Stomach (tissue), 9 donors: ENCODE data around the gene LIPG. TPM values are rescaled to one million over a fixed set of nuclear protein-coding genes. Genes with fewer than 3 reads are reported as not detected.

Experiments used
- DNase-seq, 2 donors: peaks; one replicate each; pipeline versions ENCODE4 v3.0.0 to v3.0.0-alpha.2; 2013 to 2019
- H3K27ac ChIP-seq, 5 donors: fragments of 200-600 bp in 4 of 5; sonication (generic) in 4 of 5; one replicate each; pipeline ENCODE4 v1.5.1; 2013 to 2019; ENCODE audit warnings: mild to moderate bottlenecking in 1 of 5, moderate library complexity in 1 of 5
- H3K27me3 ChIP-seq, 3 donors: fragments of 200-600 bp; sonication (generic); one replicate each; pipeline ENCODE4 v1.5.1; 2017 to 2019; ENCODE audit warnings: mixed run types in 1 of 3
- H3K36me3 ChIP-seq, 4 donors: fragments of 200-600 bp; sonication (generic); 1 replicate in 3 of 4; 2 replicates in 1 of 4; pipeline ENCODE4 v1.5.1; 2016 to 2019
- H3K4me1 ChIP-seq, 4 donors: fragments of 200-600 bp; sonication (generic); one replicate each; pipeline ENCODE4 v1.5.1; 2016 to 2019
- H3K4me3 ChIP-seq, 4 donors: fragments of 200-600 bp; sonication (generic) in 3 of 4; one replicate each; pipeline ENCODE4 v1.5.1; 2016 to 2019; ENCODE audit warnings: mild to moderate bottlenecking in 1 of 4
- H3K9me3 ChIP-seq, 4 donors: fragments of 200-600 bp; sonication (generic); one replicate each; pipeline ENCODE4 v1.5.1; 2016 to 2019
- EP300 ChIP-seq: sonication (generic); formaldehyde crosslinking; IDR thresholded peaks from one replicate; pipeline ENCODE4 v1.6.1; 2017; ENCODE audit warnings: antibody characterized with exemption
- POLR2A ChIP-seq, 4 donors: fragments of 450-650 bp; IDR thresholded peaks; one replicate each; pipeline ENCODE4 v1.6.1; 2016; ENCODE audit warnings: antibody characterized with exemption in 4 of 4, control low read depth in 2 of 4, mild to moderate bottlenecking in 1 of 4, moderate library complexity in 1 of 4
- POLR2AphosphoS5 ChIP-seq, 3 donors: sonication (generic); formaldehyde crosslinking; IDR thresholded peaks; one replicate each; pipeline ENCODE4 v1.6.1; 2016; ENCODE audit warnings: antibody characterized with exemption in 3 of 3
- WGBS, 5 donors: extraction: QIAGEN DNeasy Blood & Tissue Kit in 3 of 5; methylation state at CpG; one replicate each; pipeline versions ENCODE4 v1.1.5 to v1.1.7; 2013 to 2018; 5-methylcytosine and 5-hydroxymethylcytosine counted together
- intact Hi-C: fragments of 100-400 bp; cut with DNase I; formaldehyde crosslinking; loops from one replicate; pipeline ENCODE4 v1.15.1; 2023; ENCODE audit warnings: low total_unique reads
- polyA plus RNA-seq, 3 donors: library from polyadenylated mRNA; stranded (reverse); fragments of 200-250 nt; gene quantifications; one replicate each; pipeline ENCODE4 v1.2.3, GENCODE V29; 2013
- total RNA-seq, 5 donors: library from RNA; depleted of rRNA; stranded (reverse); fragments of >200 nt; gene quantifications; one replicate each; pipeline versions ENCODE4 v1.1.0 to v1.2.3, GENCODE V29; 2014 to 2016
- TF ChIP-seq, protein P1 (sequence below), 7 experiments: fragments of 450-650 bp in 4 of 7; fragments of 200-600 bp in 3 of 7; sonication (generic) in 3 of 7; IDR thresholded peaks; one replicate each; pipeline ENCODE4 v1.5.1; 2016 to 2019; ENCODE audit warnings: antibody characterized with exemption in 7 of 7, control low read depth in 2 of 7, mild to moderate bottlenecking in 1 of 7
- donor health status: healthy with polysubstance abuse.
- donor health status: Bipolar disorder and iron deficiency.
- donor health status: healthy.

The LIPG gene
- total and polyA plus RNA-seq, 8 donors: 0.76 to 6.2 (median 3.2) TPM

DNA sequence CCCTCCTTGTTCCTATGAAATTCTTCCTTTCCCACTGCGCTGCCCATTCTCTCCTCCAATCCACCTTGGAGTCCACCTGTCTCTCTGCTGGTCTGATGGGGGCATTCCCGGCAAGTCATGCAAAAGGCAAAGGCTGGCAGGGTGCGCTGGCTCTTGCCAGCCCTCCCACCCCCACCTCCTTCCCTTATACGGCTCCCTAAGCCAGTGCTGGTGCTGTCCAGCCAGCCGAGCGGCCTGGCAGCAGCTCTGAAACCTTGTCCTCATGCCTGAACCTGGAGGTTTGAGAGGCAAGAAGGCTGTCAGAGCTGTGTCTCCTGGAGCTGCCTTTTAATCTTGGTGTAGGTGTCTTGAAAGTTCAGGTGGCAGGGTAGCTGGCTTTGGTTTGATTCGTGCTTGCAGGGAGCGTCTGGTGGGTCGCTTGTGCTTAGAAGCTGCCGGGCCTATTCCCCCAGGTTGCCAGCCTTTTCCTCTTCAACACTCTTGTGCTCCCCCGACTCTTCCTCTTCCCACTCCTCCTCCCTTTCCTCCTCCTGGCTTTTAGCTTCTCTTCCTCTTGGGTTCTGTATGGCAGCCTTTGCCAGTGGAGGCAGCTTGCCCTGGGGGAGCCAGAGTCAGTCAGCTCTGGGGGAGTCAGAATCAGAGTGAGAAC is 748 bp downstream of the LIPG start:
- Histone ChIP-seq H3K4me3 (peak overlapping the region; percentile 44 to 52 (median 48)), H3K27ac (no peak overlapping the region), H3K27me3 (peaks cover 0 to 50% (median 37%) of the 10 kb centered on the region in 3 donors), H3K9me3 (no peaks in the 10 kb centered on the region), H3K4me1 (peaks cover 34 to 61% (median 44%) of the 10 kb centered on the region in 4 donors), H3K36me3 (no peaks in the 10 kb centered on the region)
- WGBS, 5 donors: 42 to 56% (median 47%) methylated on average over 9 to 11 of the region's 11 CpGs
- DNase-seq: peak in 1 of 2 donors; percentile 57
- TF ChIP-seq POLR2AphosphoS5 (IDR thresholded peaks at IDR 0.05) (no peak), EP300 (no peak), POLR2A (IDR thresholded peaks at IDR 0.05) (no peak)
- TF ChIP-seq, protein P1, sequence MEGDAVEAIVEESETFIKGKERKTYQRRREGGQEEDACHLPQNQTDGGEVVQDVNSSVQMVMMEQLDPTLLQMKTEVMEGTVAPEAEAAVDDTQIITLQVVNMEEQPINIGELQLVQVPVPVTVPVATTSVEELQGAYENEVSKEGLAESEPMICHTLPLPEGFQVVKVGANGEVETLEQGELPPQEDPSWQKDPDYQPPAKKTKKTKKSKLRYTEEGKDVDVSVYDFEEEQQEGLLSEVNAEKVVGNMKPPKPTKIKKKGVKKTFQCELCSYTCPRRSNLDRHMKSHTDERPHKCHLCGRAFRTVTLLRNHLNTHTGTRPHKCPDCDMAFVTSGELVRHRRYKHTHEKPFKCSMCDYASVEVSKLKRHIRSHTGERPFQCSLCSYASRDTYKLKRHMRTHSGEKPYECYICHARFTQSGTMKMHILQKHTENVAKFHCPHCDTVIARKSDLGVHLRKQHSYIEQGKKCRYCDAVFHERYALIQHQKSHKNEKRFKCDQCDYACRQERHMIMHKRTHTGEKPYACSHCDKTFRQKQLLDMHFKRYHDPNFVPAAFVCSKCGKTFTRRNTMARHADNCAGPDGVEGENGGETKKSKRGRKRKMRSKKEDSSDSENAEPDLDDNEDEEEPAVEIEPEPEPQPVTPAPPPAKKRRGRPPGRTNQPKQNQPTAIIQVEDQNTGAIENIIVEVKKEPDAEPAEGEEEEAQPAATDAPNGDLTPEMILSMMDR (IDR thresholded peaks at IDR 0.05): no peak
- intact Hi-C loops: loop anchor here (10.0 kb wide), 1 partner anchor 202 kb away; no protein-coding TSS in a partner anchor

DNA sequence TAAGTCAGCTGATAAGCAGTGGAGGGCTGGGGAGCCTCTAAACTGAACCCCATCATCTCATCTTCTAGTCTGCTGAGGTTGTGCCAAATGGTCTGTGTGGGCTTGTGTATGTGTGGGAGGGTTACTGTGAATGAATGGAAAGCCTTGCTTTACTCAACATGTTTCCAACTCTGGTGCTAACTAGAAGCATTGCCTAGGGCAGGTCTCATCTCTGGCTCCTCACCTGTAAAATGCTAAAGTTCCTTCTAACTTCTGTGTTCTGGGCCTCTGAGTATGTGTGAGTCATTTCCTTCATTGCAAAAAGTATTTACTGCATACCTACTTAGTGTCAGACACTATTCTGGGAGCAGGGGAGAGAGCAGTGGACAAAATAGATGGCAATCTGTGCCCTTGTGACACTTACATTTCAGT is 1.3 kb downstream of the LIPG start:
- H3K27ac ChIP-seq: no peak overlapping the region
- TF ChIP-seq POLR2AphosphoS5 (IDR thresholded peaks at IDR 0.05): no peak
- no peak for TF ChIP-seq EP300
- TF ChIP-seq, protein P1 (IDR thresholded peaks at IDR 0.05): no peak
- TF ChIP-seq POLR2A (IDR thresholded peaks at IDR 0.05): no peak
- peak overlapping the region in 2 of 4 donors; percentile 2 to 52 for H3K4me3 ChIP-seq
- no peak for DNase-seq
- peaks cover 34 to 61% (median 44%) of the 10 kb centered on the region in 4 donors for H3K4me1 ChIP-seq
- peaks cover 0 to 50% (median 37%) of the 10 kb centered on the region in 3 donors for H3K27me3 ChIP-seq
- H3K36me3 ChIP-seq: no peaks in the 10 kb centered on the region
- intact Hi-C loops: loop anchor here (10.0 kb wide), 1 partner anchor 202 kb away; no protein-coding TSS in a partner anchor
- H3K9me3 ChIP-seq: no peaks in the 10 kb centered on the region

- H3K36me3 ChIP-seq: peaks cover 0 to 2% (median 0%) of the 10 kb centered on the region in 4 donors
- intact Hi-C loops: loop anchor here (10.0 kb wide), 1 partner anchor 201 kb away; no protein-coding TSS in a partner anchor
- peaks cover 0 to 50% (median 37%) of the 10 kb centered on the region in 3 donors for H3K27me3 ChIP-seq
- DNase-seq: no peak
- H3K4me3 ChIP-seq: peak overlapping the region in 1 of 4 donors; percentile 20
- WGBS, 5 donors: 79 to 90% (median 83%) methylated on average over 8 of the region's 8 CpGs
- H3K27ac ChIP-seq: no peak overlapping the region
- H3K4me1 ChIP-seq: peaks cover 34 to 61% (median 44%) of the 10 kb centered on the region in 4 donors
- TF ChIP-seq POLR2AphosphoS5 (IDR thresholded peaks at IDR 0.05) (no peak), EP300 (no peak)
- H3K9me3 ChIP-seq: no peaks in the 10 kb centered on the region
Observed at GRCh38 chr18:49563701-49564517, 2.1 kb downstream of the LIPG start.

DNA sequence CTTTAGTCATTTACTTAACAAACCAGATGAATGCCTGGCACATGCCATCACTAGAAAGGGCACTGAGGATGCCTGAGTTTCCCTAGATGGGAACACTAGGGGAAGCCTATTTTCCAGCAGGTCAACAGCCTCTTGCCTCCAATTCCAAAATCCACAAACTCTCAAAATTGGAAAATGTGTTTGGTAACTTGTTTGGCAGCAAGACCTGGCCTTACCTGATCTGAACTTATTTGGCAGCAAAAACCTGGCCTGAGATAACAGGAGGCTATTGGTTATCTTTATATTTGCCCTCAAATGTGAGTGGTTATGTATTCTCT is 2.6 kb downstream of the LIPG start:
- TF ChIP-seq, protein P1 (IDR thresholded peaks at IDR 0.05): no peak
- TF ChIP-seq POLR2A (IDR thresholded peaks at IDR 0.05): no peak
- no peak for TF ChIP-seq EP300
- no peak for TF ChIP-seq POLR2AphosphoS5 (IDR thresholded peaks at IDR 0.05)
- DNase-seq: no peak
- intact Hi-C loops: loop anchor here (10.0 kb wide), 1 partner anchor 200 kb away; no protein-coding TSS in a partner anchor
- Histone ChIP-seq H3K36me3 (peaks cover 0 to 6% (median 0%) of the 10 kb centered on the region in 4 donors), H3K27ac (no peak overlapping the region), H3K27me3 (peaks cover 0 to 49% (median 37%) of the 10 kb centered on the region in 3 donors), H3K4me3 (no peak overlapping the region), H3K4me1 (peaks cover 34 to 61% (median 44%) of the 10 kb centered on the region in 4 donors), H3K9me3 (no peaks in the 10 kb centered on the region)
